Measurements from ENCODE around the gene YEATS4.
A peak's percentile ranks its signal among the peaks of the same experiment; 100 is the strongest.

The YEATS4 gene

DNA sequence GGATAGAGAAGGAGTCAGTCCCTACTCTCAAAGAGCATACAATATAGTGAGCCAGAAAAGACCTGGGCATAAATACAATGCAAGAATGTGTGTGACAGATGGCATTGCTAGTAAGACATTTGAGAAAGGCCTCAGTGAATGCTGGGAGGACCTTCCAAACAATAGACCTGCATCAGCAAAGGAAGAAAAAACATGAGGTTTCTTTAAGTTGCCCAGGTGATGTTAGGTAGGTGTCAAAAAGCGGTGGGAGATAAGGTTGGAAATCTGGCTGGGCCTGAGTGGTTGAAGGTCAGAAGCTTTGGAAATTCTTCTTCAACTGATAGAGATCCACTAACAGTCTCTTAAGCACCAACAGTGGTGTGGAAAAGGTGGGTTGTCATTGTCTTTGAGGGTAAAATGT, 60.2 kb downstream of the YEATS4 start:
- no peak for DNase-seq (ENCODE audit: low spot score)
- Histone ChIP-seq H3K27ac (no peak overlapping the region), H3K4me3 (no peak overlapping the region)
- TF ChIP-seq, protein P1, sequence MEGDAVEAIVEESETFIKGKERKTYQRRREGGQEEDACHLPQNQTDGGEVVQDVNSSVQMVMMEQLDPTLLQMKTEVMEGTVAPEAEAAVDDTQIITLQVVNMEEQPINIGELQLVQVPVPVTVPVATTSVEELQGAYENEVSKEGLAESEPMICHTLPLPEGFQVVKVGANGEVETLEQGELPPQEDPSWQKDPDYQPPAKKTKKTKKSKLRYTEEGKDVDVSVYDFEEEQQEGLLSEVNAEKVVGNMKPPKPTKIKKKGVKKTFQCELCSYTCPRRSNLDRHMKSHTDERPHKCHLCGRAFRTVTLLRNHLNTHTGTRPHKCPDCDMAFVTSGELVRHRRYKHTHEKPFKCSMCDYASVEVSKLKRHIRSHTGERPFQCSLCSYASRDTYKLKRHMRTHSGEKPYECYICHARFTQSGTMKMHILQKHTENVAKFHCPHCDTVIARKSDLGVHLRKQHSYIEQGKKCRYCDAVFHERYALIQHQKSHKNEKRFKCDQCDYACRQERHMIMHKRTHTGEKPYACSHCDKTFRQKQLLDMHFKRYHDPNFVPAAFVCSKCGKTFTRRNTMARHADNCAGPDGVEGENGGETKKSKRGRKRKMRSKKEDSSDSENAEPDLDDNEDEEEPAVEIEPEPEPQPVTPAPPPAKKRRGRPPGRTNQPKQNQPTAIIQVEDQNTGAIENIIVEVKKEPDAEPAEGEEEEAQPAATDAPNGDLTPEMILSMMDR (IDR thresholded peaks at IDR 0.05), result no peak

DNA sequence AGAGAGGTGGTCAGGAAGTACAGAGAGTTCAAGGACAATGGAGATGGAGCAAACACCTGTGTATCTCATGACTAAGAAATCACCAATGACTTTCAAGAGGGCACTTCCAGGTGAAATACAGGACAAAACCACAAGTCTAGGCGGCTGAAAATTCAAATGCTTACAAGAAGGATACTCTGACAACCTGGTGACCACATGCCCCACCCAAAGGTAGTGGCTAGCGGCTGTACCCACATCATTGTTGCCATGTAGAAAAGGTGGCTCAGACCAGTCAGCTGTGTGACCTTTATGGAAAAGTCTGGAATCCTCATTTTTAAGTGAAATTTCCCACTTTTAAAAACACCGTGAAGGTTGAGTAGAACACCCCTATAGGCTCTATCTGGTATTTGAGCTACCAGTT, 62.0 kb downstream of the YEATS4 start:
- no peak overlapping the region for H3K4me3 ChIP-seq
- no peak for DNase-seq (ENCODE audit: low spot score)
- H3K27ac ChIP-seq, result no peak overlapping the region
- TF ChIP-seq, protein P1 (IDR thresholded peaks at IDR 0.05), result no peak

- TF ChIP-seq, protein P1 (IDR thresholded peaks at IDR 0.05), result no peak
- no peak overlapping the region for H3K4me3 ChIP-seq
- no peak overlapping the region for H3K27ac ChIP-seq
- no peak for DNase-seq (ENCODE audit: low spot score)
These were observed 63.7 kb downstream of the YEATS4 start for GRCh38 chr12:69423037-69423905.

DNA sequence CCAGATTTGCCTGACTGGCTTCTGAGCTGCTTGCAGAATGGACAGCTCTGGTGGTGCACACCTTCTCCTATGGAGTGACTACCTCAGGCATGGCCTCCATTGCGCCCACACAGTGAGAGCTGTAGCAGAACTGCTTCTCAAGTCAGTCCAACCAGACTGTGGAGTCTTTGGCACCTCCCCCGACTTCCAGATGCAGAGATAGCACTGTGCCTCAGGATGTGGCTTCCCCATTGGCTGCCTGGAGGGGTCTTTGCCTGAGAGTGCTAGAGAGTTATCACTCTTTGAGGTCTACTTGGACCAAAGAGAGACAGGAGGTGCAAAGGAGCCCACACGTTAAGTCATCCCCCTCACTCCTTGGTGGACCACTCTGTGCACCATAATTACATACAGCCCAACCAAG, 65.9 kb downstream of the YEATS4 start:
- DNase-seq (ENCODE audit: low spot score), result no peak
- no peak overlapping the region for H3K4me3 ChIP-seq
- H3K27ac ChIP-seq, result no peak overlapping the region
- TF ChIP-seq, protein P1 (IDR thresholded peaks at IDR 0.05), result no peak

- H3K27ac ChIP-seq, result no peak overlapping the region
- no peak overlapping the region for H3K4me3 ChIP-seq
- DNase-seq (ENCODE audit: low spot score), result no peak
- TF ChIP-seq, protein P1 (IDR thresholded peaks at IDR 0.05), result no peak
These were observed 69.0 kb downstream of the YEATS4 start for GRCh38 chr12:69428351-69429073.

GRCh38 chr12:69430942-69431590, 71.5 kb downstream of the YEATS4 start:
- H3K4me3 ChIP-seq, result peak overlapping the region; percentile 39
- no peak for DNase-seq (ENCODE audit: low spot score)
- peak overlapping the region; percentile 79 to 87 for H3K27ac ChIP-seq
- TF ChIP-seq, protein P1 (IDR thresholded peaks at IDR 0.05), result no peak

Measured in coronary artery (tissue), 2 donors.